Type B pancreatic cell (in vitro differentiated cells): ENCODE measurements around the gene TNFRSF17. TPM values are rescaled to one million over a fixed set of nuclear protein-coding genes. Genes with fewer than 3 reads are reported as not detected.

Experiments
- DNase-seq: peaks from one replicate; pipeline ENCODE4 v3.0.0; 2021; ENCODE audit warnings: mixed read lengths; ENCODE audit not compliant: unreplicated experiment; ENCODE audit errors: extremely low spot score
- H3K27ac Mint-ChIP-seq: 2 replicates; pipeline ENCODE4 v1.8.0; 2021; ENCODE audit warnings: mild to moderate bottlenecking, mixed read lengths
- H3K27me3 Mint-ChIP-seq: 2 replicates; pipeline ENCODE4 v1.8.0; 2021; ENCODE audit warnings: mixed read lengths
- H3K36me3 Mint-ChIP-seq: 2 replicates; pipeline ENCODE4 v1.8.0; 2021; ENCODE audit warnings: mixed read lengths
- H3K4me1 Mint-ChIP-seq: one replicate; pipeline ENCODE4 v1.8.0; 2021; ENCODE audit warnings: mixed read lengths; ENCODE audit not compliant: unreplicated experiment
- H3K4me3 Mint-ChIP-seq: 2 replicates; pipeline ENCODE4 v1.8.0; 2021; ENCODE audit warnings: mild to moderate bottlenecking, mixed read lengths
- H3K9me3 Mint-ChIP-seq: 2 replicates; pipeline ENCODE4 v1.8.0; 2021; ENCODE audit warnings: mixed read lengths
- total RNA-seq: library from RNA; stranded (reverse); gene quantifications from 2 replicates; pipeline ENCODE4 v1.2.1, GENCODE V29; 2021; ENCODE audit warnings: low replicate concordance
- TF ChIP-seq, protein P1 (sequence below): fragments of 200-600 bp; sonication (generic); conservative IDR thresholded peaks from 2 replicates; pipeline ENCODE4 v1.5.0; 2021; ENCODE audit warnings: antibody characterized with exemption, mild to moderate bottlenecking

The TNFRSF17 gene
- total RNA-seq, 1 donor from 2014 or later = not detected

DNA sequence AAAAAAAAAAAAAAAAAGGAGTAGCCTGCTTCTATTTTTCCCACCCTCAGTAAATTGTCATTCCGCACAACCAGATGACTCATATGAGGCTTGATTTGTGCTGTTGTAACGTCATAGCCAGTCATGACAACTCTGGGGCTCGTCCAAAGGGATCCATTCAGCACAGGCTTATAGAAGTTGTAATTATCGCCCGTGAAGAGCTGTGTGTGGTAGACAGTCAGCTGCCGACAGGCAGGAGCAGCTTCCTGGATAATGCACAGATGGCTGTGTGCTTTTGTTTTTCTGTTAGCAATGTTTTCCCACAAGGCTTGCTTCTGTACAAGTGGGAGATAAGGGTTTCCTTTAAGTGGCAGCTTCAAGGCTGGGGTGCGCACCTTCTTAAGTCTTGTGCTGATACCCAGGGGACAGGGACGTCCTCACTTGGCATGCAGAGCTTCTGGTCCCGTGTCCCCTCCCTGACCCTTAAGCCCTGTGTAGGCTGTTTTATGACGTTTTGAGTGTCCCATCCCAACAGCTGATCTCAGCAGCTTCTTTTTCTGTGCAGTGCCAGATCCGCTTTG lies 37.5 kb downstream of the TNFRSF17 start:
- Mint-ChIP-seq H3K9me3 (no peaks in the 10 kb centered on the region), H3K36me3 (peaks cover 5% of the 10 kb centered on the region), H3K4me3 (no peak overlapping the region), H3K4me1 (no peaks in the 10 kb centered on the region), H3K27me3 (no peaks in the 10 kb centered on the region), H3K27ac (no peak overlapping the region)
- TF ChIP-seq, protein P1, sequence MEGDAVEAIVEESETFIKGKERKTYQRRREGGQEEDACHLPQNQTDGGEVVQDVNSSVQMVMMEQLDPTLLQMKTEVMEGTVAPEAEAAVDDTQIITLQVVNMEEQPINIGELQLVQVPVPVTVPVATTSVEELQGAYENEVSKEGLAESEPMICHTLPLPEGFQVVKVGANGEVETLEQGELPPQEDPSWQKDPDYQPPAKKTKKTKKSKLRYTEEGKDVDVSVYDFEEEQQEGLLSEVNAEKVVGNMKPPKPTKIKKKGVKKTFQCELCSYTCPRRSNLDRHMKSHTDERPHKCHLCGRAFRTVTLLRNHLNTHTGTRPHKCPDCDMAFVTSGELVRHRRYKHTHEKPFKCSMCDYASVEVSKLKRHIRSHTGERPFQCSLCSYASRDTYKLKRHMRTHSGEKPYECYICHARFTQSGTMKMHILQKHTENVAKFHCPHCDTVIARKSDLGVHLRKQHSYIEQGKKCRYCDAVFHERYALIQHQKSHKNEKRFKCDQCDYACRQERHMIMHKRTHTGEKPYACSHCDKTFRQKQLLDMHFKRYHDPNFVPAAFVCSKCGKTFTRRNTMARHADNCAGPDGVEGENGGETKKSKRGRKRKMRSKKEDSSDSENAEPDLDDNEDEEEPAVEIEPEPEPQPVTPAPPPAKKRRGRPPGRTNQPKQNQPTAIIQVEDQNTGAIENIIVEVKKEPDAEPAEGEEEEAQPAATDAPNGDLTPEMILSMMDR = no peak
- no peak for DNase-seq

- peaks cover 5% of the 10 kb centered on the region for H3K36me3 Mint-ChIP-seq
Measured at GRCh38 chr16:12006637-12007036, 41.6 kb downstream of the TNFRSF17 start.

GRCh38 chr16:12009462-12009861 lies 44.5 kb downstream of the TNFRSF17 start:
- DNase-seq = no peak
- H3K4me3 Mint-ChIP-seq = no peak overlapping the region
- no peak overlapping the region for H3K27ac Mint-ChIP-seq
- H3K4me1 Mint-ChIP-seq = peaks cover 5% of the 10 kb centered on the region
- peaks cover 8% of the 10 kb centered on the region for H3K36me3 Mint-ChIP-seq
- H3K9me3 Mint-ChIP-seq = no peaks in the 10 kb centered on the region
- TF ChIP-seq, protein P1 = no peak
- no peaks in the 10 kb centered on the region for H3K27me3 Mint-ChIP-seq

More at GRCh38 chr16:12006637-12007036, 41.6 kb downstream of the TNFRSF17 start:
- no peaks in the 10 kb centered on the region for H3K9me3 Mint-ChIP-seq
- H3K4me1 Mint-ChIP-seq = no peaks in the 10 kb centered on the region
- H3K4me3 Mint-ChIP-seq = no peak overlapping the region
- TF ChIP-seq, protein P1 = no peak
- no peaks in the 10 kb centered on the region for H3K27me3 Mint-ChIP-seq
- no peak for DNase-seq
- H3K27ac Mint-ChIP-seq = no peak overlapping the region

- no peaks in the 10 kb centered on the region for H3K27me3 Mint-ChIP-seq
- no peak for DNase-seq
- H3K27ac Mint-ChIP-seq = no peak overlapping the region
- no peaks in the 10 kb centered on the region for H3K9me3 Mint-ChIP-seq
- TF ChIP-seq, protein P1 = no peak
- H3K36me3 Mint-ChIP-seq = peaks cover 3% of the 10 kb centered on the region
- no peak overlapping the region for H3K4me3 Mint-ChIP-seq
- H3K4me1 Mint-ChIP-seq = peaks cover 5% of the 10 kb centered on the region
Measured at GRCh38 chr16:12009922-12010321, 44.9 kb downstream of the TNFRSF17 start.

DNA sequence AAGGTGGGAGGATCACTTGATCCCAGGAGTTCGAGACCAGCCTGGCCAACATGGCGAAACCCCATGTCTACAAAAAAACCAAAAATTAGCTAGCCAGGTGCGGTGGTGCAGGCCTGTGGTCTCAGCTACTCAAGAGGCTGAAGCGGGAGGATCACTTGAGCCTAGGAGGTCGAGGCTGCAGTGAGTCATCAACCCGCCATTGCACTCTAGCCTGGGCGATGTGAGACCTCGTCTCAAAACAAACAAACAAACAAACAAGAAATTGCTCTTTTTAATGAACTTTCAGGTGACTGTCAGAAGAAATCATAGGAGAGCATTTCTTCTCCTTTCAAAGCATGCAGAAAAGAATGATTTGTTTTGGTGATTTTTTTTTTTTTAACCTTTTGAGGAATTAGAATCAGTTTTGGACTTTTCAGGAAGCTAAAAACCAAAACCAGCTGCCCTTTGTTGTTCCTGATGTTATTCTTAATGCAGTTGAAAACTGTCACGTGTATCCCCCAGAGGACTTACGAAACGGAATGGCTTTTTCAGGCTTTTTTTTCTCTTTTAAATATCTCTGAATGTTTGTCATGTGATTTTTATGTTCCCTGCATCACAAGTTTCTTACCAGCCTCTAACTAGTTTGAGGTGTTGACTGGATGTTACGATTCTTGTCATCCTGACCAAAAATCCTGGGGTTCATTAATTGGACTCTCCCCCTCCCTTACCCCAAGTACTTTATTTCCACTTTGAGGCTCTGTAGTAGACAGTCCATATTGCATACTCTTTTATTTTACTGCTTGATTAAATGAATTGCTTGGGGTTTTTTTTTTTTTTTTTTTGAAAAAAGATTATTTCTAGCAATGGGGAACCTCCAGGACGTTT lies 45.6 kb downstream of the TNFRSF17 start:
- Mint-ChIP-seq H3K9me3 (no peaks in the 10 kb centered on the region), H3K4me3 (no peak overlapping the region), H3K27me3 (no peaks in the 10 kb centered on the region), H3K4me1 (peaks cover 5% of the 10 kb centered on the region), H3K27ac (no peak overlapping the region), H3K36me3 (peaks cover 3% of the 10 kb centered on the region)
- TF ChIP-seq, protein P1 = no peak
- DNase-seq = no peak
